Liver (tissue), 9 donors: ENCODE measurements around the gene USO1. TPM values are rescaled to one million over a fixed set of nuclear protein-coding genes. Genes with fewer than 3 reads are reported as not detected.

Experiments
- DNase-seq: peaks from one replicate; pipeline ENCODE4 v3.0.0-alpha.2; 2017; ENCODE audit warnings: low spot score
- H3K27ac ChIP-seq, 2 donors: one replicate each; pipeline ENCODE4 v1.7.0; 2013; ENCODE audit warnings: inconsistent platforms in 2 of 2, low read length in 2 of 2, control low read depth in 1 of 2, low read depth in 1 of 2, mild to moderate bottlenecking in 1 of 2
- H3K27me3 ChIP-seq, 4 donors: one replicate each; pipeline versions ENCODE4 v1.6.1 to v1.7.0; 2013; ENCODE audit warnings: low read length in 3 of 4, inconsistent platforms in 1 of 4, mild to moderate bottlenecking in 1 of 4, moderate library complexity in 1 of 4; ENCODE audit not compliant: control insufficient read depth in 4 of 4, insufficient read depth in 4 of 4
- H3K36me3 ChIP-seq, 4 donors: one replicate each; pipeline versions ENCODE4 v1.6.1 to v1.7.0; 2013; ENCODE audit warnings: low read length in 3 of 4, mild to moderate bottlenecking in 3 of 4, low read depth in 1 of 4, moderate library complexity in 1 of 4; ENCODE audit not compliant: control insufficient read depth in 4 of 4, insufficient read depth in 3 of 4
- H3K4me1 ChIP-seq, 4 donors: one replicate each; pipeline versions ENCODE4 v1.6.1 to v1.7.0; 2013; ENCODE audit warnings: low read length in 3 of 4, mild to moderate bottlenecking in 3 of 4, moderate library complexity in 1 of 4; ENCODE audit not compliant: control insufficient read depth in 4 of 4, insufficient read depth in 4 of 4
- H3K4me3 ChIP-seq, 3 donors: one replicate each; pipeline versions ENCODE4 v1.6.1 to v1.7.0; 2013; ENCODE audit warnings: low read length in 3 of 3, control low read depth in 1 of 3, low read depth in 1 of 3, mild to moderate bottlenecking in 1 of 3
- H3K9ac ChIP-seq, 2 donors: one replicate each; pipeline ENCODE4 v1.7.0; 2013; ENCODE audit warnings: low read length in 2 of 2, mild to moderate bottlenecking in 2 of 2, moderate library complexity in 2 of 2, control low read depth in 1 of 2, low read depth in 1 of 2
- H3K9me3 ChIP-seq, 4 donors: one replicate each; pipeline versions ENCODE4 v1.6.1 to v1.7.0; 2013; ENCODE audit warnings: low read length in 3 of 4; ENCODE audit not compliant: control insufficient read depth in 4 of 4
- ATF3 ChIP-seq: IDR thresholded peaks from 2 replicates; pipeline ENCODE4 v1.6.1; 2016; ENCODE audit warnings: antibody characterized with exemption
- CTCF ChIP-seq: fragments of 150-350 bp; IDR thresholded peaks from 2 replicates; pipeline ENCODE4 v1.5.1; 2017; ENCODE audit warnings: improper control_type of control experiment, low read depth, low read length; ENCODE audit not compliant: missing input control
- EGR1 ChIP-seq, 2 donors: IDR thresholded peaks; 2 replicates each; pipeline ENCODE4 v1.6.1; 2016 to 2018; ENCODE audit warnings: antibody characterized with exemption in 2 of 2, low read depth in 2 of 2
- FOXA1 ChIP-seq: IDR thresholded peaks from 2 replicates; pipeline ENCODE4 v1.6.1; 2016; ENCODE audit warnings: antibody characterized with exemption
- FOXA2 ChIP-seq: IDR thresholded peaks from 2 replicates; pipeline ENCODE4 v1.6.1; 2016; ENCODE audit warnings: antibody characterized with exemption
- GABPA ChIP-seq, 2 donors: IDR thresholded peaks in 1 of 2; conservative IDR thresholded peaks in 1 of 2; 2 replicates each; pipeline ENCODE4 v1.6.1; 2016; ENCODE audit warnings: antibody characterized with exemption in 2 of 2, mild to moderate bottlenecking in 1 of 2, moderate library complexity in 1 of 2
- HNF4A ChIP-seq, 2 donors: conservative IDR thresholded peaks; 2 replicates each; pipeline ENCODE4 v1.6.1; 2016; ENCODE audit warnings: antibody characterized with exemption in 2 of 2, mild to moderate bottlenecking in 2 of 2
- HNF4G ChIP-seq: IDR thresholded peaks from 2 replicates; pipeline ENCODE4 v1.6.1; 2016; ENCODE audit warnings: antibody characterized with exemption
- JUND ChIP-seq, 2 donors: IDR thresholded peaks; 2 replicates each; pipeline ENCODE4 v1.6.1; 2016; ENCODE audit warnings: antibody characterized with exemption in 2 of 2
- NR2F2 ChIP-seq: IDR thresholded peaks from 2 replicates; pipeline ENCODE4 v1.6.1; 2016; ENCODE audit warnings: antibody characterized with exemption
- RAD21 ChIP-seq, 2 donors: IDR thresholded peaks; 2 replicates each; pipeline ENCODE4 v1.6.1; 2016; ENCODE audit warnings: antibody characterized with exemption in 2 of 2, mild to moderate bottlenecking in 2 of 2
- REST ChIP-seq: IDR thresholded peaks from 2 replicates; pipeline ENCODE4 v1.6.1; 2016; ENCODE audit warnings: antibody characterized with exemption, mild to moderate bottlenecking
- RXRA ChIP-seq, 2 donors: IDR thresholded peaks; 2 replicates each; pipeline ENCODE4 v1.6.1; 2017 to 2018; ENCODE audit warnings: antibody characterized with exemption in 2 of 2, mild to moderate bottlenecking in 1 of 2
- SP1 ChIP-seq: IDR thresholded peaks from 2 replicates; pipeline ENCODE4 v1.6.1; 2018; ENCODE audit warnings: antibody characterized with exemption, mild to moderate bottlenecking
- TAF1 ChIP-seq: conservative IDR thresholded peaks from 2 replicates; pipeline ENCODE4 v1.6.1; 2016; ENCODE audit warnings: antibody characterized with exemption, mild to moderate bottlenecking
- YY1 ChIP-seq: IDR thresholded peaks from 2 replicates; pipeline ENCODE4 v1.6.1; 2016; ENCODE audit warnings: antibody characterized with exemption, mild to moderate bottlenecking
- WGBS: extraction: QIAGEN DNeasy Blood & Tissue Kit; methylation state at CpG from one replicate; pipeline ENCODE4 v1.1.7; 2013; 5-methylcytosine and 5-hydroxymethylcytosine counted together
- polyA plus RNA-seq, 2 donors: library from polyadenylated mRNA; stranded (reverse) in 1 of 2; unstranded in 1 of 2; fragments of 200-250 nt in 1 of 2; fragments of >200 nt in 1 of 2; fragmentation: Nextera tagmentation in 1 of 2; extraction: Ambion mirVana in 1 of 2; gene quantifications; one replicate each; pipeline versions ENCODE4 v1.2.1 to v1.2.3, GENCODE V29; 2013 to 2015
- total RNA-seq, 2 donors: library from RNA; depleted of rRNA; stranded (reverse); fragments of >200 nt; gene quantifications; one replicate each; pipeline ENCODE4 v1.2.3, GENCODE V29; 2014
- TF ChIP-seq, protein P1 (sequence below): IDR thresholded peaks from 2 replicates; pipeline ENCODE4 v1.6.1; 2016; ENCODE audit warnings: antibody characterized with exemption
- TF ChIP-seq, protein P2 (sequence below): IDR thresholded peaks from 2 replicates; pipeline ENCODE4 v1.6.1; 2016; ENCODE audit warnings: antibody characterized with exemption
- donor health status: healthy.
- donor health status: healthy.
- donor health status: healthy.
- donor health status: healthy.
- donor health status: healthy.

The USO1 gene
- total and polyA plus RNA-seq, 4 donors, result 18.4 to 77.0 (median 39.5) TPM

DNA sequence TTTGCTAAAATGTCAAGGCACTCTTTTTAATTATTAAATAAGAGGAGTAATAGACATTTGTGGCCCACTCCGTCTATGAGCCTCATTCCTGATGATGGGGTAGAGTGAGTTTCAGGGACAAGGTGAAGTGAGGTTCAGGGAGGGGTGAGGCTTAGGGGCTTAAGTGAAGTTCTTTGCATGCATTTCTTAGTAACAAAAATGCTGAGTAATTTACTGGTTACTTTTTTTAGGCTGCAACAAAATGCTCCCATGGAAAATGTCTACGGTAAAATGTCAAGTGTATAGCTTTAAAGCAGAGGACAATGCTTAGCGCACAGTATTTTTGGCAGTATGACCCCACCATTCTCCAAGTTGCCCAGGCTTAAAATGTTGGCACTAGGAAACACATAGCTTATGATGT lies 2.0 kb upstream of the USO1 start:
- WGBS, result 57% methylated on average over 3 of the region's 3 CpGs
- Histone ChIP-seq H3K4me1 (peaks cover 11 to 27% (median 17%) of the 10 kb centered on the region in 4 donors), H3K27ac (no peak overlapping the region), H3K9ac (no peak overlapping the region), H3K9me3 (no peaks in the 10 kb centered on the region), H3K27me3 (no peaks in the 10 kb centered on the region), H3K36me3 (peaks cover 0 to 5% (median 3%) of the 10 kb centered on the region in 4 donors), H3K4me3 (no peak overlapping the region)
- DNase-seq, result no peak
- no peak for TF ChIP-seq FOXA1
- TF ChIP-seq RAD21 (IDR thresholded peaks at IDR 0.05), result no peak
- no peak for TF ChIP-seq GABPA (IDR thresholded peaks at IDR 0.05 in 1 of 2, conservative IDR thresholded peaks at IDR 0.05 in 1 of 2)
- TF ChIP-seq REST, result no peak

GRCh38 chr4:75723163-75724065 lies 963 bp upstream of the USO1 start:
- Histone ChIP-seq H3K27me3 (no peaks in the 10 kb centered on the region), H3K4me3 (peak overlapping the region; percentile 63 to 78 (median 77)), H3K27ac (peak overlapping the region; percentile 97 to 99), H3K9ac (peak overlapping the region; percentile 67 to 95), H3K36me3 (peaks cover 0 to 4% (median 2%) of the 10 kb centered on the region in 4 donors), H3K4me1 (peaks cover 11 to 27% (median 17%) of the 10 kb centered on the region in 4 donors), H3K9me3 (no peaks in the 10 kb centered on the region)
- no peak for TF ChIP-seq HNF4G
- peak in 1 of 2 donors; percentile 40 for TF ChIP-seq GABPA (IDR thresholded peaks at IDR 0.05 in 1 of 2, conservative IDR thresholded peaks at IDR 0.05 in 1 of 2)
- TF ChIP-seq ATF3, result no peak
- TF ChIP-seq, protein P1, sequence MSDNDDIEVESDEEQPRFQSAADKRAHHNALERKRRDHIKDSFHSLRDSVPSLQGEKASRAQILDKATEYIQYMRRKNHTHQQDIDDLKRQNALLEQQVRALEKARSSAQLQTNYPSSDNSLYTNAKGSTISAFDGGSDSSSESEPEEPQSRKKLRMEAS, result peak; percentile 73
- no peak for TF ChIP-seq SP1
- TF ChIP-seq NR2F2, result no peak
- TF ChIP-seq FOXA1, result peak; percentile 63
- peak; percentile 40 for TF ChIP-seq YY1
- TF ChIP-seq FOXA2, result peak; percentile 44
- peak; percentile 91 to 92 for TF ChIP-seq EGR1 (IDR thresholded peaks at IDR 0.05; ENCODE audit: low read depth in 2 of 2)
- no peak for TF ChIP-seq CTCF
- TF ChIP-seq HNF4A (conservative IDR thresholded peaks at IDR 0.05), result peak; percentile 71 to 75
- TF ChIP-seq TAF1, result no peak
- TF ChIP-seq JUND (IDR thresholded peaks at IDR 0.05), result peak; percentile 44 to 80
- peak; percentile 41 to 62 for TF ChIP-seq RXRA (IDR thresholded peaks at IDR 0.05)
- TF ChIP-seq RAD21 (IDR thresholded peaks at IDR 0.05), result no peak
- TF ChIP-seq, protein P2, sequence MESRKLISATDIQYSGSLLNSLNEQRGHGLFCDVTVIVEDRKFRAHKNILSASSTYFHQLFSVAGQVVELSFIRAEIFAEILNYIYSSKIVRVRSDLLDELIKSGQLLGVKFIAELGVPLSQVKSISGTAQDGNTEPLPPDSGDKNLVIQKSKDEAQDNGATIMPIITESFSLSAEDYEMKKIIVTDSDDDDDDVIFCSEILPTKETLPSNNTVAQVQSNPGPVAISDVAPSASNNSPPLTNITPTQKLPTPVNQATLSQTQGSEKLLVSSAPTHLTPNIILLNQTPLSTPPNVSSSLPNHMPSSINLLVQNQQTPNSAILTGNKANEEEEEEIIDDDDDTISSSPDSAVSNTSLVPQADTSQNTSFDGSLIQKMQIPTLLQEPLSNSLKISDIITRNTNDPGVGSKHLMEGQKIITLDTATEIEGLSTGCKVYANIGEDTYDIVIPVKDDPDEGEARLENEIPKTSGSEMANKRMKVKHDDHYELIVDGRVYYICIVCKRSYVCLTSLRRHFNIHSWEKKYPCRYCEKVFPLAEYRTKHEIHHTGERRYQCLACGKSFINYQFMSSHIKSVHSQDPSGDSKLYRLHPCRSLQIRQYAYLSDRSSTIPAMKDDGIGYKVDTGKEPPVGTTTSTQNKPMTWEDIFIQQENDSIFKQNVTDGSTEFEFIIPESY, result peak; percentile 63
- TF ChIP-seq REST, result peak; percentile 50
- under 1% methylated on average over 6 of the region's 6 CpGs for WGBS
- no peak for DNase-seq
